ENCODE data around the gene FBXL7.

DNA sequence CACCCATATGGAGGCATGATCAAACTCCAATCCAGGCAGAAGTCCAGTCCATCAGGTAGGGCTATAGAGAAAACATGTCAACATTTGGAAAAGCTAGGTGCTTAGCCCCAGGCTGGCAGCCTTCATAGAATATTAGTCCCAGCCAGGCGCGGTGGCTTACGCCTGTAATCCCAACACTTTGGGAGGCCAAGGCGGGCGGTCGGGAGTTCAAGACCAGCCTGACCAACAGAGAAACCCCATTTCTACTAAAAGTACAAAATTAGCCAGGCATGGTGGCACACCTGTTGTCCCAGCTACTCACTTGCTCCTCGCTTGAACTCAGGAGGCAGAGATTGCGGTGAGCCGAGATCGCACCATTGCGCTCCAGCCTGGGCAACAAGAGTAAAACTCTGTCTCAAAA lies 393.9 kb downstream of the FBXL7 start:
- no peak for TF ChIP-seq POLR2AphosphoS5 (IDR thresholded peaks at IDR 0.05; ENCODE audit: insufficient read depth, low read depth, low read length)
- TF ChIP-seq, protein P1, sequence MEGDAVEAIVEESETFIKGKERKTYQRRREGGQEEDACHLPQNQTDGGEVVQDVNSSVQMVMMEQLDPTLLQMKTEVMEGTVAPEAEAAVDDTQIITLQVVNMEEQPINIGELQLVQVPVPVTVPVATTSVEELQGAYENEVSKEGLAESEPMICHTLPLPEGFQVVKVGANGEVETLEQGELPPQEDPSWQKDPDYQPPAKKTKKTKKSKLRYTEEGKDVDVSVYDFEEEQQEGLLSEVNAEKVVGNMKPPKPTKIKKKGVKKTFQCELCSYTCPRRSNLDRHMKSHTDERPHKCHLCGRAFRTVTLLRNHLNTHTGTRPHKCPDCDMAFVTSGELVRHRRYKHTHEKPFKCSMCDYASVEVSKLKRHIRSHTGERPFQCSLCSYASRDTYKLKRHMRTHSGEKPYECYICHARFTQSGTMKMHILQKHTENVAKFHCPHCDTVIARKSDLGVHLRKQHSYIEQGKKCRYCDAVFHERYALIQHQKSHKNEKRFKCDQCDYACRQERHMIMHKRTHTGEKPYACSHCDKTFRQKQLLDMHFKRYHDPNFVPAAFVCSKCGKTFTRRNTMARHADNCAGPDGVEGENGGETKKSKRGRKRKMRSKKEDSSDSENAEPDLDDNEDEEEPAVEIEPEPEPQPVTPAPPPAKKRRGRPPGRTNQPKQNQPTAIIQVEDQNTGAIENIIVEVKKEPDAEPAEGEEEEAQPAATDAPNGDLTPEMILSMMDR (IDR thresholded peaks at IDR 0.05; ENCODE audit: extremely low read depth in 1 of 2, insufficient read depth in 1 of 2, low read depth in 1 of 2, low read length in 2 of 2), result no peak

All from endothelial cell of umbilical vein (primary cell).